ENCODE measurements around the gene GRXCR2.

GRCh38 chr5:145863003-145863402 is 9.8 kb downstream of the GRXCR2 start:
- TF ChIP-seq MAX (IDR thresholded peaks at IDR 0.05) (no peak), CTCF (IDR thresholded peaks at IDR 0.05 in 2 of 3, conservative IDR thresholded peaks at IDR 0.05 in 1 of 3; ENCODE audit: borderline replicate concordance in 1 of 3, insufficient read depth in 1 of 3, low read depth in 2 of 3, low read length in 2 of 3) (no peak), EZH2phosphoT487 (IDR thresholded peaks at IDR 0.05; ENCODE audit: borderline replicate concordance) (no peak), POLR2A (IDR thresholded peaks at IDR 0.05; ENCODE audit: borderline replicate concordance, extremely low read depth, insufficient read depth, insufficient read length) (no peak), CEBPB (IDR thresholded peaks at IDR 0.05; ENCODE audit: low read depth) (no peak), REST (IDR thresholded peaks at IDR 0.05; ENCODE audit: low read depth) (no peak), RAD21 (IDR thresholded peaks at IDR 0.05; ENCODE audit: low read depth) (no peak), TCF7L2 (IDR thresholded peaks at IDR 0.05; ENCODE audit: borderline replicate concordance, extremely low read depth, insufficient read depth, insufficient read length) (no peak), SP1 (IDR thresholded peaks at IDR 0.05; ENCODE audit: low read depth) (no peak), POLR2AphosphoS5 (IDR thresholded peaks at IDR 0.05; ENCODE audit: low read depth, low read length) (no peak), EZH2 (IDR thresholded peaks at IDR 0.05) (no peak), ZNF274 (IDR thresholded peaks at IDR 0.05; ENCODE audit: low read depth, low read length) (no peak)

All from HCT116 (cell line).